OCI-LY7 (cell line): ENCODE data around the gene PPP1R3G.

Experiments used
- CTCF ChIP-seq: fragments of 200-600 bp; sonication (generic); conservative IDR thresholded peaks from 2 replicates; pipeline ENCODE4 v1.5.1; 2014; ENCODE audit warnings: mild to moderate bottlenecking, antibody characterized with exemption, low read length, moderate library complexity, mixed read lengths
- EZH2phosphoT487 ChIP-seq: fragments of 200-600 bp; sonication (generic); IDR thresholded peaks from 2 replicates; pipeline ENCODE4 v1.6.1; 2018; ENCODE audit warnings: low read depth, borderline replicate concordance, mild to moderate bottlenecking, mixed run types, antibody characterized with exemption, low read length, moderate library complexity, mixed read lengths

DNA sequence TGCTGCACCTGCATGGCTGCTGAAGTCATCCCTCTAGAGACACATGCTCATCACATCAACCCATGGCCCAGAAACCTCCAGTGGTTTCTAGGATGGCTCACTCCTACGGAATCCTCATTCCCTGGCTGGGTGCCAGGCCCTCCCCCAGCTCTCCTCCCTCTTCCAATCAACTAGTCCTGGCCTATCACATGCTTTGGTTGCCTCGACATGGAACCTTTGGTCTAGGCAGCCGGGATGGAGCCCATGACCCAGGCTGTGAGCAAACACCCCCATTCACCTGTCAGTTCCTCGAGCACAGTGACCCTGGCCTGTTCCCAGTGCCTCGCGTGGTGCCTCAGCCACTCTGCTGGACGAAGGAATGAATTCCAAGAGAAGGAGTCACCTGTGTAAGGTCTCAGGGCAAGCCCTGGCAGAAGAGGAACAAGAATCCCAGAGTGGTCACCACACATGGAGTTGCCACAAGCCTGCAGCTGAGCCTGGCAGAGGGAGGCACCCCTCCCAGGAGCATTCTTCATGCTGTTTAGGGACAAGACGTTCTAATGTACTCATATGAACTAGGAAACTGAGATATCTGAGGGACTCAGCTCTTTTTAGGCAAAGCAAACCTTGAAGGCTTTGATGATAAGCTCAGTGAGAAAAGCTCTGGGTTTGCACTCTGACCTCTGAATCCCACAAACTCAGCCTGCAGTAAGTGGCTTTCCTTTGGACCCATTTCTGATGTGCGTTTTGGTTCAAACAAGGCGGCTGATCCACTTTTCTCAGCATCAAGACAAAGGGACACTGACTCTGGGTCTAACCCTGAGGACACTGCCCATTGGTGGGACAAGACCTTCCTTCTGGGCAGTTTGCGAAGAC lies 40.2 kb downstream of the PPP1R3G start:
- TF ChIP-seq CTCF (no peak), EZH2phosphoT487 (no peak)
